Measurements from ENCODE around the gene NT5M. TPM values are rescaled to one million over a fixed set of nuclear protein-coding genes. Genes with fewer than 3 reads are reported as not detected.

NT5M gene
- total RNA-seq, 1 experiment from 2014 or later = 6.6 TPM

DNA sequence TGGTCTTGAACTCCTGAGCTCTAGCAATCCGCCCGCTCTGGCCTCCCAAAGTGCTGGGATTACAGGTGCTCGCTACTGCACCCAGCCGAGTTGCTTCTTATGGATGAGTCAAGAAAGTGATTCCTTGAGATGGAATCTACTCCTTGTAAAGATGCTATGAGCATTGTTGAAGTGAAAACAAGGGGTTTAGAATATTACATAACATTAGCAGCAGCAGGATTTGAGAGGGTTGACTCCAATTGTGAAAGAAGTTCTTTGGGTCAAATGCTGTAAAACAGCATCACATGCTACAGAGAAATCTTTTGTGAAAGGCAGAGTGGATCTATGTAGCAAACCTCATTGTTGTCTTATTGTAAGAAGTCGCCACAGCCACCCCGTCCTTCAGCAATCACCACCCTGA is 72.7 kb downstream of the NT5M start:
- Histone ChIP-seq H2BK120ac (ENCODE audit: low read depth, low read length, poor library complexity, severe bottlenecking) (no peak overlapping the region), H3K27me3 (ENCODE audit: insufficient read depth, low read length) (no peaks in the 10 kb centered on the region), H2BK15ac (ENCODE audit: low read depth, low read length) (no peak overlapping the region), H4K91ac (ENCODE audit: insufficient read length, low read depth, low read length) (no peak overlapping the region), H2BK12ac (ENCODE audit: insufficient read length, low read depth, low read length) (no peak overlapping the region), H3T11ph (ENCODE audit: low read length) (no peak overlapping the region), H2AK5ac (ENCODE audit: insufficient read length, low read length) (no peak overlapping the region), H3K27ac (ENCODE audit: insufficient read length, low read depth, low read length) (no peak overlapping the region), H2BK20ac (ENCODE audit: low read depth, low read length, poor library complexity, severe bottlenecking) (no peak overlapping the region), H3K14ac (ENCODE audit: insufficient read depth, low read length) (no peak overlapping the region), H2AFZ (ENCODE audit: low read length) (no peak overlapping the region), H3K79me1 (ENCODE audit: insufficient read depth, low read depth, low read length, poor library complexity, severe bottlenecking) (no peaks in the 10 kb centered on the region), H3K23me2 (ENCODE audit: insufficient read length, low read depth, low read length, poor library complexity, severe bottlenecking) (no peaks in the 10 kb centered on the region), H3K23ac (ENCODE audit: insufficient read length, low read depth, low read length) (no peak overlapping the region), H3K18ac (ENCODE audit: insufficient read length, low read depth, low read length) (no peak overlapping the region), H3K4me1 (ENCODE audit: insufficient read depth, low read length) (no peaks in the 10 kb centered on the region), H3K4ac (ENCODE audit: low read depth, low read length) (no peak overlapping the region), H4K20me1 (ENCODE audit: control insufficient read depth, insufficient read depth, insufficient read length) (no peaks in the 10 kb centered on the region), H4K5ac (ENCODE audit: insufficient read length, low read depth, low read length) (no peak overlapping the region), H3K9ac (ENCODE audit: extremely low read depth, insufficient read length, low read length) (no peak overlapping the region), H4K8ac (replicated peaks; ENCODE audit: insufficient read length, low read depth, low read length) (no peak overlapping the region), H3K4me2 (ENCODE audit: insufficient read depth, insufficient read length, low read length) (no peak overlapping the region), H3K9me3 (ENCODE audit: control insufficient read depth, low read depth, low read length) (no peaks in the 10 kb centered on the region), H3K79me2 (ENCODE audit: insufficient read depth, low read length) (no peaks in the 10 kb centered on the region), H2BK5ac (ENCODE audit: insufficient read length, low read length) (no peak overlapping the region), H3K56ac (ENCODE audit: insufficient read length, low read depth, low read length) (no peak overlapping the region)
- no peak for DNase-seq
- H3K27me3 Mint-ChIP-seq (ENCODE audit: low read depth) = peaks cover 2% of the 10 kb centered on the region
- WGBS (ENCODE audit: extremely low coverage, insufficient read length, low lambda C conversion rate) = no CpG with 5 or more reads among the region's 6 CpGs
- H3K4me3 Mint-ChIP-seq = no peak overlapping the region
- TF ChIP-seq, protein P1, sequence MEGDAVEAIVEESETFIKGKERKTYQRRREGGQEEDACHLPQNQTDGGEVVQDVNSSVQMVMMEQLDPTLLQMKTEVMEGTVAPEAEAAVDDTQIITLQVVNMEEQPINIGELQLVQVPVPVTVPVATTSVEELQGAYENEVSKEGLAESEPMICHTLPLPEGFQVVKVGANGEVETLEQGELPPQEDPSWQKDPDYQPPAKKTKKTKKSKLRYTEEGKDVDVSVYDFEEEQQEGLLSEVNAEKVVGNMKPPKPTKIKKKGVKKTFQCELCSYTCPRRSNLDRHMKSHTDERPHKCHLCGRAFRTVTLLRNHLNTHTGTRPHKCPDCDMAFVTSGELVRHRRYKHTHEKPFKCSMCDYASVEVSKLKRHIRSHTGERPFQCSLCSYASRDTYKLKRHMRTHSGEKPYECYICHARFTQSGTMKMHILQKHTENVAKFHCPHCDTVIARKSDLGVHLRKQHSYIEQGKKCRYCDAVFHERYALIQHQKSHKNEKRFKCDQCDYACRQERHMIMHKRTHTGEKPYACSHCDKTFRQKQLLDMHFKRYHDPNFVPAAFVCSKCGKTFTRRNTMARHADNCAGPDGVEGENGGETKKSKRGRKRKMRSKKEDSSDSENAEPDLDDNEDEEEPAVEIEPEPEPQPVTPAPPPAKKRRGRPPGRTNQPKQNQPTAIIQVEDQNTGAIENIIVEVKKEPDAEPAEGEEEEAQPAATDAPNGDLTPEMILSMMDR (conservative IDR thresholded peaks at IDR 0.05) = no peak
- no peaks in the 10 kb centered on the region for H3K36me3 Mint-ChIP-seq (ENCODE audit: insufficient read depth in 1 of 3, low read depth in 3 of 3)
- peaks cover 2 to 9% of the 10 kb centered on the region in 2 experiments; a peak in 3 of 4 replicates for H3K4me1 Mint-ChIP-seq
- no peaks in the 10 kb centered on the region for H3K9me3 Mint-ChIP-seq
- H3K27ac Mint-ChIP-seq = no peak overlapping the region

All from H9 (cell line).